ENCODE results near the gene KCNIP1.

GRCh38 chr5:170693701-170694100, 189.9 kb downstream of the KCNIP1 start:
- TF ChIP-seq POLR2A (IDR thresholded peaks at IDR 0.05) (no peak), CTCF (IDR thresholded peaks at IDR 0.05) (no peak), POLR2AphosphoS5 (IDR thresholded peaks at IDR 0.05) (no peak)

Measured in transverse colon (tissue), 4 donors.